ENCODE results near the gene COL11A1. TPM values are rescaled to one million over a fixed set of nuclear protein-coding genes. Genes with fewer than 3 reads are reported as not detected.

Gene COL11A1
- total and polyA plus RNA-seq, 2 experiments from 2014 or later, result 37.4 to 56.7 TPM

DNA sequence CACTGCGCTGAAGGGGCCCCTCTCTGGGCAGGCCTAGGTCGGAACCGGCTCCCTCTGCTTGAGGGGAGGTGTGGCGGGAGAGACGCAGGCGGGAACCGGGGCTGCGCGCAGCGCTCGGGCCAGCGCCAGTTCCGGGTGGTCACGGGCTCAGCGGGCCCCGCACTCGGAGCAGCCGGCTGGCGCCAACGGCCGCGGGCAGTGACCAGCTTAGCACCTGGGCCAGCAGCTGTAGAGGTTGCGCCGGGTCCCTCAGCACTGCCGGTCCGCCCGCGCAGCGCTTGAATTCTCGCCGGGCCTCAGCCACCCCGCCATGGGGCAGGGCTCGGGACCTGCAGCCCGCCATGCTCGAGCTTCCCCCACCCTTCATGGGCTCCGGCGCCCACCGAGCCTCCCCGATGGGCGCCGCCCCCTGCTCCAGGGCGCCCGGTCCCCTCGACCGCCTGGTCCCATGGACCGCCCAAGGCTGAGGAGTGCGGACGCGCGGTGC is 254.6 kb downstream of the COL11A1 start:
- TF ChIP-seq, protein P1, sequence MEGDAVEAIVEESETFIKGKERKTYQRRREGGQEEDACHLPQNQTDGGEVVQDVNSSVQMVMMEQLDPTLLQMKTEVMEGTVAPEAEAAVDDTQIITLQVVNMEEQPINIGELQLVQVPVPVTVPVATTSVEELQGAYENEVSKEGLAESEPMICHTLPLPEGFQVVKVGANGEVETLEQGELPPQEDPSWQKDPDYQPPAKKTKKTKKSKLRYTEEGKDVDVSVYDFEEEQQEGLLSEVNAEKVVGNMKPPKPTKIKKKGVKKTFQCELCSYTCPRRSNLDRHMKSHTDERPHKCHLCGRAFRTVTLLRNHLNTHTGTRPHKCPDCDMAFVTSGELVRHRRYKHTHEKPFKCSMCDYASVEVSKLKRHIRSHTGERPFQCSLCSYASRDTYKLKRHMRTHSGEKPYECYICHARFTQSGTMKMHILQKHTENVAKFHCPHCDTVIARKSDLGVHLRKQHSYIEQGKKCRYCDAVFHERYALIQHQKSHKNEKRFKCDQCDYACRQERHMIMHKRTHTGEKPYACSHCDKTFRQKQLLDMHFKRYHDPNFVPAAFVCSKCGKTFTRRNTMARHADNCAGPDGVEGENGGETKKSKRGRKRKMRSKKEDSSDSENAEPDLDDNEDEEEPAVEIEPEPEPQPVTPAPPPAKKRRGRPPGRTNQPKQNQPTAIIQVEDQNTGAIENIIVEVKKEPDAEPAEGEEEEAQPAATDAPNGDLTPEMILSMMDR (IDR thresholded peaks at IDR 0.05; ENCODE audit: low read depth, low read length), result no peak
- no peak overlapping the region for H3K4me3 ChIP-seq
- no peak for DNase-seq (ENCODE audit: low read depth in 1 of 2, low spot score in 1 of 2)
- H3K36me3 ChIP-seq, result no peaks in the 10 kb centered on the region
- no peaks in the 10 kb centered on the region for H3K9me3 ChIP-seq (ENCODE audit: low read depth)
- no peak overlapping the region for H3K27ac ChIP-seq
- no peaks in the 10 kb centered on the region for H3K27me3 ChIP-seq
- no peaks in the 10 kb centered on the region for H3K4me1 ChIP-seq (ENCODE audit: low read depth)

DNA sequence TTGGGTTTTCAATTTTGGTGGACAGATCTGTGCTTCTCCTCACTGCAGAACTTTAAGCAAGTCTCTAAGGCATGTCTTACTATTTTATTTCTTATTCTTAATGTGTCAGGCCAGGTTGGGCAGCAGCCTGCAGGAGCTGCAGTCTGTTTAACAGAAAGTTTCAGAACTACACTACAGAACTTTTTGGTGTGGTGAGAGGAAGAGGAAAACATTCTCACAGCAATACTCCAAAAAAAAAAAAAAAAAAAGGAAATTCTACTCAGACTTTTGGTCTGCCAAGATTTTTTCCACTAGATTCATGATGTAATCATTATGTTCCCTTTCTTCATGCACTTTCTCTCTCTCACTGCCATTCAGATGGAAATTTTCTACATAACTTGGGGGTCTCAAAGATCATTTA is 255.2 kb downstream of the COL11A1 start:
- H3K36me3 ChIP-seq, result no peaks in the 10 kb centered on the region
- TF ChIP-seq, protein P1 (IDR thresholded peaks at IDR 0.05; ENCODE audit: low read depth, low read length), result no peak
- H3K4me3 ChIP-seq, result no peak overlapping the region
- no peaks in the 10 kb centered on the region for H3K9me3 ChIP-seq (ENCODE audit: low read depth)
- H3K4me1 ChIP-seq (ENCODE audit: low read depth), result no peaks in the 10 kb centered on the region
- no peaks in the 10 kb centered on the region for H3K27me3 ChIP-seq
- H3K27ac ChIP-seq, result no peak overlapping the region
- DNase-seq (ENCODE audit: low read depth in 1 of 2, low spot score in 1 of 2), result peak in 1 of 2 donors; percentile 6

DNA sequence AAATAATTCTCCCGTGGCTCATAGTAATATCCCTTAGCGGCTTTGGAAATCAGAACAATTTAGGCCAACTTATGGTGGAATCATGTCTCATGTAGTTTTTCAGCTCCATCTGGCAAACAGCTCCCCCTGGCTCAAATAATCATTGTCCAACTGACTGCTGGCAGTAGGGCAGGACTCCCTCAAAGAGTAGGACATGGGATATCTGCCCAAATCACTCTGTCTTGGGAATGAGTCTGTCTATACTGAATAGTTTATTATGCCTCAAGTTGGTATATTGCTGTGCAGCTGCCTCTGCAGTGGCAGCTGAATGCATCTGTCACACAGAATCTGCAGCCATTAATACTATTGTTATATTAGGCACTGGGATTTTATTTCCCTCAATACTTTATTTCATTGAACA is 255.7 kb downstream of the COL11A1 start:
- no peaks in the 10 kb centered on the region for H3K36me3 ChIP-seq
- H3K4me3 ChIP-seq, result no peak overlapping the region
- peak in 1 of 2 donors; percentile 7 for DNase-seq (ENCODE audit: low read depth in 1 of 2, low spot score in 1 of 2)
- no peaks in the 10 kb centered on the region for H3K9me3 ChIP-seq (ENCODE audit: low read depth)
- H3K27ac ChIP-seq, result no peak overlapping the region
- no peaks in the 10 kb centered on the region for H3K27me3 ChIP-seq
- TF ChIP-seq, protein P1 (IDR thresholded peaks at IDR 0.05; ENCODE audit: low read depth, low read length), result peak; percentile 9
- H3K4me1 ChIP-seq (ENCODE audit: low read depth), result no peaks in the 10 kb centered on the region

DNA sequence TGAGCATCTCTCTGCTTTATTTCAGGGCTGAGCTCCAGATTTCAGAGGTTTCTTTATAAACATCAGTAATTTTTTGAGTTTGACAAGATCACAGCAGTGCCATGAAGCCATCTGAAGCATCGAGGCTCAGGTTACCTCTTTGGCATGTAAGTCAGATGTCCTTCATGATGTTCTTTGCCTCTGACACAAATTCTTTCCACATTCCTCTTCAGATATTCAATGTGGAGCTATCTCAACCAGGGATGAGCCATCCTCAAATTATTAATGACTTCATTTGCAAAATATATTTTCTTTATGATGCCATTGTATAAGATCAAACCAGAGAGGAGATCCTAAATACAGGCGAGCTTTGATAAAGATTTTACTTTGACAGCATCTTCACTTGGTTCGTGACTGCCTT is 256.7 kb downstream of the COL11A1 start:
- no peak for DNase-seq (ENCODE audit: low read depth in 1 of 2, low spot score in 1 of 2)
- no peak overlapping the region for H3K4me3 ChIP-seq
- no peak overlapping the region for H3K27ac ChIP-seq
- TF ChIP-seq, protein P1 (IDR thresholded peaks at IDR 0.05; ENCODE audit: low read depth, low read length), result no peak
- no peaks in the 10 kb centered on the region for H3K4me1 ChIP-seq (ENCODE audit: low read depth)
- no peaks in the 10 kb centered on the region for H3K9me3 ChIP-seq (ENCODE audit: low read depth)
- H3K27me3 ChIP-seq, result no peaks in the 10 kb centered on the region
- H3K36me3 ChIP-seq, result no peaks in the 10 kb centered on the region

DNA sequence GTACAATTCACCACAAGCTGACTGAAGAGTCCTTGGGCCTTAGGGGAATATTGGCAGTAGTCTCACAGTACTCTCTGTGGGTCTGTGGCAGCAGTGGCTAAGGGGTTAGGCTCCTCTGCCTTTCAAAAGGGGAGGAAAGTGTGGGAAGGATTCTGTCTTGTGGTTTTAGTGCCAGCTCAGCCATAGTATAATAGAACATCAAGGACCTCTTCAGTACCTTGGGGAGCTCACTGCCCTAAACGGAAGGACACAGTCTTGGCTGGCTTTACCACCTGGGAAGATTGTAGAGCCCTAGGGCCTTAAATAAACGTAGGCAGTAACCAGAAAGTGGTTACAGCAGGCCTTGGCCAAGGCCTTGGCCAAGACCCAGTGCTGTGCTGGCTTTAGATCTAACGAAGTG is 265.7 kb downstream of the COL11A1 start:
- Histone ChIP-seq H3K36me3 (no peaks in the 10 kb centered on the region), H3K9me3 (ENCODE audit: low read depth) (no peaks in the 10 kb centered on the region), H3K27me3 (no peaks in the 10 kb centered on the region), H3K4me1 (ENCODE audit: low read depth) (no peaks in the 10 kb centered on the region), H3K27ac (no peak overlapping the region), H3K4me3 (no peak overlapping the region)
- TF ChIP-seq, protein P1 (IDR thresholded peaks at IDR 0.05; ENCODE audit: low read depth, low read length), result no peak
- no peak for DNase-seq (ENCODE audit: low read depth in 1 of 2, low spot score in 1 of 2)

DNA sequence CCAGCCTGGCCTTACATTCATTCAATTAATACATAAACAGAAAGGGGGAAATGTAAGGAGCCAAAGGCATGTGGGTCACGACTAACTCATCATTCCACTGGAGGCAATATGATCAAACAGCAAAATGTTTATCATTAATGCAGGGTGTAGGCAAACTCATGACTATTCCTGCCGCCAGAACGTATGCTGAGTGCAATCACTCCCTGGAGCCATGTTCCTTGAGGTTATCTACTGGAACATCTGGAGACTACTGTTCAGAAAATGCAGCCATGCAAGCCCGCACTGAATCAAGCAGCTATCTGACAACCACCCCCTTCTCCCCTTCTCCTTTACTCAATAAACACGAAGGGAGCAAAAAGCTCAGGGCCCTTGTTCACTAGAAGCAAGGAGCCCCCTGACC is 267.6 kb downstream of the COL11A1 start:
- no peak overlapping the region for H3K27ac ChIP-seq
- H3K36me3 ChIP-seq, result no peaks in the 10 kb centered on the region
- H3K27me3 ChIP-seq, result no peaks in the 10 kb centered on the region
- no peaks in the 10 kb centered on the region for H3K4me1 ChIP-seq (ENCODE audit: low read depth)
- no peak overlapping the region for H3K4me3 ChIP-seq
- H3K9me3 ChIP-seq (ENCODE audit: low read depth), result no peaks in the 10 kb centered on the region
- TF ChIP-seq, protein P1 (IDR thresholded peaks at IDR 0.05; ENCODE audit: low read depth, low read length), result no peak
- DNase-seq (ENCODE audit: low read depth in 1 of 2, low spot score in 1 of 2), result no peak
